D721Med (cell line): ENCODE measurements around the gene TMEM52B.

Experiments used
- DNase-seq: peaks from one replicate; pipeline ENCODE4 v3.0.0; 2011; ENCODE audit warnings: low spot score; ENCODE audit not compliant: insufficient read length
- FAIRE-seq: peaks from 2 replicates; lab custom pipeline; 2011; peaks lifted over from hg19 to GRCh38; lab: Jason Lieb, UNC
- CTCF ChIP-seq: IDR thresholded peaks from 2 replicates; pipeline ENCODE4 v1.5.1; 2012; ENCODE audit warnings: mild to moderate bottlenecking, control low read depth; ENCODE audit not compliant: insufficient read depth; ENCODE audit errors: missing control alignments

The TMEM52B gene

DNA sequence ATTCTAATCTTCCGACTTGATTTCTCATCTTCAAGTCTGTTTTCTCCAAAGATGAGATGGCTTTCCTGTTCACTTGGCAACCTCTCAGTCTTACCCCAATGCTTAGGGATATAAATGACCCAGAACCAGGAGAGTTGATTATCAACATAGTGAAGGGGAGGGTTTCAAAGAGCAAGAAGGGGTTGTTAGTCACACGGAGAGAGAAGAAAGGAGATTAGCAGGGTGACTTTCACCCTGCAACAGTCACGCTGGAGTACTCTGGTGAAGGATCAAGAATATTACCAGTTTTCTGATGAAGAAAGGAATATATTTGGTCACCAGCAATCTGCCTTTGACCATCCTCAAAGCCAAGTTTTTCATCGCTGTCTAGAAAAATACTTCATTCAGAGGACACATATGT, at the start of gene TMEM52B:
Gene TMEM52B (plus strand): TSS at position 212 of the 400 bp plus-strand sequence. CDS start 543 bp downstream, outside the sequence.
- no peak for TF ChIP-seq CTCF
- FAIRE-seq (no peak), DNase-seq (no peak)

- no peak for DNase-seq
- no peak for FAIRE-seq
- no peak for TF ChIP-seq CTCF
Observed at GRCh38 chr12:10130042-10130441, 48.8 kb upstream of the TMEM52B start, which contains the start of gene CLEC7A. CLEC7A (minus strand) TSS chr12:10130199; CDS start chr12:10130082, 117 bp downstream.

DNA sequence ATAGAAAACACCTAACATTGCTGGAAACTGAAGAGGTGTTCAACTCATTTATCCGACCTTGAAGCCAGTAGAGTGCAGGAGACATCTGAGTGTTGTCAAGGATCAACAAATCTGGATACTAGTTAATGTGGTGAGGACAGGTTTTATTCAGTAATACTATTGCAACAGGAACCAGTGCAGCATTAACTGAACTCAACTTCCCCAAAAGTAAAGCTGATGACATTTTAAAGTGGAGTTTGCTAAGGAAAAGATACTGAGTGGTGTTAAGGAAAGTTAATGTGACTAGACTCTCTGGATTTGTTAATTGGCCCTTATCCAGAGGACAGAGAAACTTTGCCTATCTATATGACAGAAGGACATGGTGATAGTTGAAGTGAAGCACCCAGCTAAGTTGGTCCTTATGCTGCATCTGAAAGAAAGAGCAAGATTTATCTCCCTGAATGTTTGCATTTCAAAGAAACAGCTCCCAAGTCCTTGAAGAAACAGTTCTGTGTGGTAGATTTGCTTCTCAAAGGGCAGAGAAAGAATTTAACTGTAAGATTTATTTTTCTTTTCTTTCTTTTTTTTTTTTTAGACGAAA, 47.6 kb upstream of the TMEM52B start:
- DNase-seq (no peak), FAIRE-seq (no peak)

DNA sequence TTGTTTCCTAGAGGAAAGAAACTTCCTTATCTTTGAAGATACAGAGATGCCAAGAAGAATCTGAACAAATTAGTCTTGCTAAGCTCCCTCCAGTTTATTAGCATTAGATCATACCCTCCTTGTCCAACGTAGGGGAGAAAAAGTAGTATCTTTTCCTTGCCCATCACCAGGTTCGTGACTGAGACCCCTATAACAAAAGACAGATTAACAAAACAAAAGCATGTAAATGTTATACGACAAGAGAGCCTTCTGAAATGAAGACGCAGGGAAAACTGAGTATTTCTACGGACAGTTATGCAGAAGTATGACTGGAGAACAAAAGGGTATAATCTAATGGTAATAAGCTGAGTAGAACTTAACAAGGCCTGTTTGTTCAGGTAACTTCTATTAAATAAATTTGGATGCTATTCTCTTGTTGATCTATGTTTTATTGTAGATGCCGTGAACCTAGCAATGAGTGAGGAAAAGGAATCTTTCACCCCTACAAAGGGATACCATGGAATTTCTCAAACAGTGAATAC, 45.9 kb upstream of the TMEM52B start:
- FAIRE-seq: no peak
- no peak for DNase-seq
- no peak for TF ChIP-seq CTCF

More for the DNA sequence above, 47.6 kb upstream of the TMEM52B start:
- no peak for TF ChIP-seq CTCF

DNA sequence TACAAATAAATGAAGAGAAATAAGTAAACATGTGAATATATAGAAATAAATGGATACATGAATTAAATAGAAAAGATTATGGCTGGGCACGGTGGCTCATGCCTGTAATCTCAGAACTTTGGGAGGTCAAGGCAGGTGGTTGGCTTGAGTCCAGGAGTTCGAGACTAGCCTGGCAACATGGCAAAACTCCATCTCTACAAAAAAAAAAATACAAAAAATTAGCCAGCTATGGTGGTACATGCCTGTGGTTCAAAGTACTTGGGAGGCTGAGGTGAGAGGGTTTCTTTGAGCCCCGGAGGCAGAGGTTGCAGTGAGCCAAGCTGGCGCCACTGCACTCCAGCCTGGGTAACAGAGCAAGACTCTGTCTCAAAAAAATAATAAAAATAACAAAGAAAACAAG, 43.7 kb upstream of the TMEM52B start:
- no peak for FAIRE-seq

GRCh38 chr12:10136637-10137205, 42.1 kb upstream of the TMEM52B start:
- TF ChIP-seq CTCF: no peak
- FAIRE-seq (no peak), DNase-seq (no peak)

More for the DNA sequence above, 43.7 kb upstream of the TMEM52B start:
- TF ChIP-seq CTCF: no peak
- no peak for DNase-seq

- FAIRE-seq (no peak), DNase-seq (no peak)
- peak; percentile 82 for TF ChIP-seq CTCF
Observed at GRCh38 chr12:10140001-10140400, 38.8 kb upstream of the TMEM52B start.
